ENCODE measurements around the gene C1QTNF5.
A peak's percentile ranks its signal among the peaks of the same experiment; 100 is the strongest.

DNA sequence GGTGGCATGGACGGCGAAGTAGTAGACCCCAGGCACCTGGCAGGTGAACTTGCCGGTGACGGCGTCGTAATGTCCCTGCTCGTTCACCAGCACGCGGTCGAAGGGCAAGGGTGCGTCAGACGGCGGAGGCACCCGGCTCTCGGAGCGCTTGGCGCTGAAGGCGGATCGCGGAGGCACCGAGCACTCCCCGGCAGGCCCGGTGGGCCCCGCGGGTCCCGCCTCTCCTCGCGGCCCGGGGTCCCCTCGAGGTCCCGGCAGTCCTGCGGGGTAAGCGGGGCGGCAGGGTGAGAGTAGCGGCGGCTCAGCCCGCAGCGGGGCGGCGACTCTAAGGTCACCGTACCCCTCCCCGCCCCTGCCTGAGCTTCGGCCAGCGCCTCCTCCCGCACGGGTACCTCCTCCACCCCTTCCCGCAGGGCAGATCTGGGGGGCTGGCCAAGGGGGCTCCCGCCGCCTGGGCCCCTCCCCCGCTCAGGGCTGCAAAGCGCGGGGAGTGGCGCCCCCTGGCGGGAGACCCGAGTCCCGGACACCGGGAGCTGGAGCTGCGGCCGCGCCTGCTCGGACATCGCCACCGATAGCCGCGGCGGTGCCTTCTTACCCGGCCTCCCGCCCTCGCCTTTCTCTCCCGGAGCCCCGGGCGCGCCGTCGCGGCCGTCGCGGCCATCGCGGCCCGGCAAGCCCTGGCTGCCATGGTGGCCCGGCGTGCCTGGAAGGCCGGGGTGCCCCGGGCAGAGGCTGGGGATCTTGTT lies 921 bp downstream of the C1QTNF5 start:
- TF ChIP-seq CTCF (IDR thresholded peaks at IDR 0.05) (peak; percentile 66), EZH2 (IDR thresholded peaks at IDR 0.05; ENCODE audit: borderline replicate concordance, insufficient read depth, low read depth, low read length, poor library complexity, severe bottlenecking) (peak; percentile 50)

Measured in B cell (primary cell).